Left lobe of liver (tissue), 2 donors: ENCODE results near the gene MYO7B. TPM values are rescaled to one million over a fixed set of nuclear protein-coding genes. Genes with fewer than 3 reads are reported as not detected.

Experiments used
- ATAC-seq: fragments of 200-7000 bp; cut with Tn5 transposase; one replicate; pipeline ENCODE4 v1.9.1; 2020; ENCODE audit warnings: mild to moderate bottlenecking, moderate library complexity
- DNase-seq: peaks from one replicate; pipeline ENCODE4 v3.0.0-alpha.2; 2020; ENCODE audit warnings: low spot score
- total RNA-seq: library from RNA; stranded (reverse); gene quantifications from one replicate; pipeline ENCODE4 v1.2.1, GENCODE V29; 2021
- donor health status: DM: no; HTN: no; CAD: no; lungs with moderate emphysema.
- donor health status: DM: no; HTN: yes; CAD: no.

Gene MYO7B
- total RNA-seq, 1 donor from 2014 or later, result 0.63 TPM

- DNase-seq (peak; percentile 24), ATAC-seq (no peak)
Measured at GRCh38 chr2:127584047-127584446, 48.6 kb downstream of the MYO7B start.

DNA sequence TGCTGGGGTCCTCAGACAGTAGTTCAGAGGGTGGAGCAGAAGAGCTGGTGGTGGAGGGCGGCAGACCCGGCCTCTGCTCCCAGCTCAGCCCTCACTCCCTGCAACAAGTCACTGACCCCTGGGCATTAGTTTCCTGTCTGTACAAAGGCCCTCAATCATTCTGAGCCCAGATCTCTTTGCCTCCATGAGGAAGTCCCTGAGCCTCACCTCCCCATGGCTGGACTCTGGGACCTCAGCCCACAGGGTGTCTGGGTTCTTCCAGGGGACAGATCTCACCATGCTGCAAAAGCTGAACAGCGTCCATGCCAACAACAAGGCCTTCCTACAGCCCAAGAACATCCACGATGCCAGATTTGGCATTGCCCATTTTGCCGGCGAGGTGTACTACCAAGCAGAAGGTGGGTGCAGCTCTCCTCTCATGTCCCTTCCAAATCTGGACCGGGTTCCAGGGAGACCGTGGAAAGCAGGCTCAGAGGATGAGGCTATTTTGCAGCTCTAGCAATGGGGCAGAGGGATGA, 49.1 kb downstream of the MYO7B start:
- DNase-seq (peak; percentile 33), ATAC-seq (no peak)

DNA sequence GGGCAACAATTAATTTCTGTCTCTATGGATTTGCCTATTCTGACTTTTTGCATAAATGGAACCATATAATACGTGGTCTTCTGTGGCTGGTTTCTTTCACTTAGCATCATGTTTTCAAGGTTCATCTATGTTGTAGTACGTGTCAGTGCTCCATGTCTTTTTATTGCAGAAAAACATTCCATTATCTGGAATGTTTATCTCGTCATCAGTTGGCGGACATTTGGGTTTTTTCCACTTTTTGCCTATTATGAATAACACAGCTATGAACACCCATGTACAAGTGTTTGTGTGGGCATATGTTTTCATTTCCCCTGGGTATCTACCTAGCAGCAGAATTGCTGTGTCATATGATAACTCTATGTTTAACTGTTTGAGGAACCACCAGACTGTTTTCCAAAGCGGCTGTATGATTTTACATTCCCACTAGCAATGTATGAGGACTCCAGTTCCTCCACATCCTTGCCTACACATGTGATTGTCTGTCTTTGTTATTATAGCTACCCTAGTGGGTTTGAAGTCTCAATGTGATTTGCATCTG, 49.9 kb downstream of the MYO7B start:
- ATAC-seq, result no peak
- DNase-seq, result no peak

DNA sequence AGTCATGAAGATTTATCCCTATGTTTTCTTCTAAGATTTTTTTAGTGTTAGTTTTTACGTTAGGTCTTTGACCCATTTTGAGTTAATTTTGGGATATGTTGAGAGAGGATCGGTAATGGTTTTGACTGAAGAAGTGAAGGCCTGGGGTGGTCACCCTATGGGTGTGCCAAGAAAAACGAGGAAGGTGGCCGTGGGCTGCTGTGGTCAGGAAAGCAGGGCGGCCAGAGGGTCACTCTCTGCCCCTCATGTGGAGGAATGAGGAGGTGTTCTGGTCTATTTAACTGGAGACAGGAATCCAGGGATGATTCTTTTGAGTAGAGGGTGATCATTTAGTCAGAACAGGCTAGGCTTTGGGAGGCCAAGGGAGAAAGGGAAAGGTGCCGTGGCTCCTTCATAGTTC, 50.7 kb downstream of the MYO7B start:
- DNase-seq (peak; percentile 18), ATAC-seq (no peak)

GRCh38 chr2:127586746-127587295, 51.3 kb downstream of the MYO7B start:
- DNase-seq (peak; percentile 30), ATAC-seq (no peak)

DNA sequence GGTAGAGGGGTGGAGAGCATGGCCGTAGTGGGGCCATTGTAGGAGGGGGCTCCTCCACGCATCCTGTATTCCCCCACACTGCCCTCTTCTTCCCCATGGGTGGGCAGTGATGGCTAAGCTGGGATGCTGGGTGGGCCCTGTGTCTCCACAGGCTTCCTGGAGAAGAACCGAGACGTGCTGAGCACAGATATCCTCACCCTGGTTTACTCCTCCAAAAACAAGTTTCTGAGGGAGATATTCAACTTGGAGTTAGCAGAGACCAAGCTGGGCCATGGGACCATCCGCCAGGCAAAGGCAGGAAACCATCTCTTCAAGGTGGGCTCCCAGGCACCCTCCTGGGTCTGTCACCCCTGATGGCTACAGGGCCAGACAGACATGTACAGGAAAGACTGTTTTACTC, 52.8 kb downstream of the MYO7B start:
- ATAC-seq (no peak), DNase-seq (peak; percentile 15)

GRCh38 chr2:127589358-127589757, 53.9 kb downstream of the MYO7B start:
- DNase-seq, result peak; percentile 15

GRCh38 chr2:127589841-127590240, 54.4 kb downstream of the MYO7B start:
- ATAC-seq (no peak), DNase-seq (peak; percentile 21)

More at GRCh38 chr2:127589358-127589757, 53.9 kb downstream of the MYO7B start:
- no peak for ATAC-seq

- ATAC-seq (no peak), DNase-seq (peak; percentile 19)
Measured at GRCh38 chr2:127590386-127591190, 55.1 kb downstream of the MYO7B start.

- ATAC-seq (peak; percentile 98), DNase-seq (peak; percentile 69)
Measured at GRCh38 chr2:127591221-127591923, 55.9 kb downstream of the MYO7B start.

- DNase-seq (peak; percentile 42), ATAC-seq (no peak)
Measured at GRCh38 chr2:127592761-127593227, 57.3 kb downstream of the MYO7B start.

DNA sequence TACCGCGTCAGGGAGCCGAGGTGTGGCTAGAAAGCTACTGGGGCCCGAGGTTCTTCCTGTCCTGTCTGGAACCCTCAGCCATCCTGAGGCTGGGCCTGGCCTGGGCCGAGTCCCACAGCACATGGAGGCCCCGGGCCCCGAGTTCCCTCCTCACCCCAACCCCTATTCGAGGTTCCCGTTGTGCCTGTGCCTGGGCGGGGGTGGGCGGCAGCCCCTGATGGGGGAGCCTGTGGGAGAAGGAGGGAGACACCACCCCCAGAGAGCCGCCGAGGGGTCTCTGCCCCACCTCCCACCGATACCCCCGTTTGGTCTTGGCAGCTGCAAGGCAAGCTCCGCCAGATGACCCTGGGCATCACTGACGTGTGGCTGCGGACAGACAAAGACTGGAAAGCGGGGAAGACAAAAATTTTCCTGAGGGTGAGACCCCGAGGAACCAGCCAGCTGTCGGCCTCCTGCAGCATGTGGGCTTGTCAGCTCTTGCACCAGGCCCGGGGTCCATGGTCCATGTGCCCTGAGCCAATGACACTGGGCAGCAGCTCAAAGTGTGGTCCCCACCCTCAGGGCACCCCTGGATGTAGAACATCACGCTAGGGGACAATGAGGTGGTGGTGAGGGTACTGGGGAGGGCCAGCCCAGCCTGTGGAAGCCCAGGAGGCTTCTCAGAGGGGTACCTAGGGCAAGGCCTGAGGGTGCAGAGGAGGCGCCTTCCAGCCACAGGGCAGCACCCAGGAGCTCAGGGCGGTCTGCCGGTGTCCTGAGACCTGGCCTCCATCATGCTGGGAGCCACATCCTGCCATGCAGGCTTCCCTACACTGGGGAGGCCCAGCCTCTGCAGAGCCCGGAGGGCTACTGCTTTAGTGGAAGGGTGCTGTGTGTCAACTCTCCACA, 58.0 kb downstream of the MYO7B start:
- DNase-seq, result peak; percentile 40
- no peak for ATAC-seq

DNA sequence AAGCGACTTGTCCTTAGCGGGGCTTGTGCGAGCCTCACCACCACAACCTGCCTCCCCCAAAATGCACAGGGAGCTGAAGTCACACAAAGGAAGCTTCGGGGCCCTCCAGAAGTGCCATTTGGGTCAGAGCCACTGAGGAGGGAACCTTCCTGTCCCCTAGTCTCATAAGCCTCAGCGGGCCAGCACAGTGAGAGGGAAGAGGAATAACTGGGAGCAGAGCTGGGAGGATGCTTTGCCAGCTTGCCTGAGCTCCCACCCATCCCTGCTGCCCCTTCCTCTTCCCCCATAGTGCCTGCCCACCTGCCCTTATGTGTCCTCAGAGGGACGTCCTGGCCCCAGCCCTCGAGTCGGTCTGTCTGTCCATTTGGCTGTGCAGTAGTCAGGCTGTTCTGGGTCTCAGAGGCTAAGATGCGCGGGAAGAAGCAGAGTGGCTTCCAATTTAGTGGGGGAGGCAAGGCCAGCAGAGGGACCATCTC, 58.7 kb downstream of the MYO7B start:
- ATAC-seq (no peak), DNase-seq (peak; percentile 10)

- peak; percentile 21 for DNase-seq
- no peak for ATAC-seq
Measured at GRCh38 chr2:127596311-127597045, 61.0 kb downstream of the MYO7B start.

DNA sequence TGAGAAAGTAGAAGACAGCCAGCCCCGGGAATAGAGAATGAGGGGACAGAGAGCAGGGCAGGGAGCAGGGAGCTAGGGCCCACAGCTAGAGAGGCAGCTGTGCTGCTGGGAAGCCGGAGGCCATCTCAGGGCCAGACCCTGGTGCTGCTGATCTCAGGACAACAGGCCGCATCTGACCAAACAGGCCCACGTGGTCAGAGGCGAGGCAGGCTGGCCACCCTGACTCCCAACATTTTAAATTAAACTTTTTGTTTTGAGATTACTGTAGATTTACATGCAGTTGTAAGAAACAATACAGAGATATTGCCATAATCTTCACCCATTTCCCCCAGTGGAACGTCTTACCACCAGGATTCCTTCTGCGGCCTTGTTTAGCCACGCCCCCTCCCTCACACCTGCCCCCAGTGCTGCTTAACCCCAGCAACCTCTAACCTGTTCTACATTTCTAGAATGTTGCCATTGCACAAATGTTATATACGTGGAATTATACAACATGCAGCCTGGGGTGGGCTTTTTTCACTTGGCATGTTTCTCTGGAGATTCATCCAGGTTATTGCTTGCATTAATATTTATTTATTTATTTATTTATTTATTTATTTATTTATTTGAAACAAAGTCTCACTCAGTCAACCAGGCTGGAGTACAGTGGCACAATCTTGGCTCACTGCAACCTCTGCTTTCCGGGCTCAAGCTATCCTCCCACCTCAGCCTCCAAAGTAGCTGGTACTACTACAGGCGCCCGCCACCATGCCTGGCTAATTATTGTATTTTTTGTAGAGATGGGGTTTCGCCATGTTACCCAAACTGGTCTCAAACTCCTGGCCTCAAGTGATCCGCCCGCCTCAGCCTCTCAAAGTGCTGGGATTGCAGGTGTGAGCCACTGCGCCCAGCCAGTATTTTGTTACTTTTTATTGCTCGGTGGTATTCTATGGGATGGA, 61.8 kb downstream of the MYO7B start:
- ATAC-seq, result no peak

DNA sequence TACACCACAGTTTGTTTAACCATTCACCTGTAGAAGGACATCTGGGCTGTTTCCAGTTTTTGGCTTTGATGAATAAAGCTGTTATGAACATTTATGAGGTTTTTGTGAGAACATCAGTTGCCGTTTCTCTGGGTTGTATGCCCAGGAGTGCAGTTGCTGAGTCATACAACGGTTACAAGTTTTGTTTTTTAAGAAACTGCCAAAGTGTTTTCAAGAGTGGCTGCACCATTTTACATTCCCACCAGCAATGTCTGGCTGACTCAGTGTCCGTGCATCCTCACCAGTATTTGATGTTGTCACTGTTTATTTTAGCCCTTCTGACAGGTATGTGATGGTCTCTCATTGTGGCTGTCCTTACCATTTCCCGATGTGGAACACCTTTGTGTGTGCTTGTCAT, 62.5 kb downstream of the MYO7B start:
- ATAC-seq (no peak), DNase-seq (no peak)

More for the DNA sequence above, 61.8 kb downstream of the MYO7B start:
- peak; percentile 18 for DNase-seq

DNA sequence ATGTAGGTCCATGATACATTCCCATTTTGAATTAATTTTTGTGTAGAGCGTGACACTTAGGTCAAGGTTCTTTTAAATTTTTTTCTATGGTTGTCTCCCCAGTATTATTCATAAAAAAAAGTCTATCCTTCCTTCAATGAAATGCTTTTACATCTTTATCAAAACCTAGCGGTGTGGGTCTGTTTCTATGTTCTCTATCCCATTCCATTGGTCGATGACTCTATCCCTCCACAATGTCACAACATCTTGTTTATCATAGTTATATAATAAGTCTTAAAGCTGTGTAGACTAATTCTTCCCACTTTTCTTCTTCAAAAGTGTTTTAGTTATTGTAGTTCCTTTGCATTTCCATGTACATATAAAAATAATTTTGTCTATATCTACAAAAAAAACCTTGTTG, 63.2 kb downstream of the MYO7B start:
- no peak for ATAC-seq
- DNase-seq, result no peak

- DNase-seq (no peak), ATAC-seq (no peak)
Measured at GRCh38 chr2:127599211-127599610, 63.7 kb downstream of the MYO7B start.
